Kasumi-1 (cell line): Measurements from ENCODE around the gene CMIP.

Source experiments
- DNase-seq, 2 experiments: peaks; one replicate each; lab custom pipeline; 2025; lab: John Stamatoyannopoulos, UW

The CMIP gene

DNA sequence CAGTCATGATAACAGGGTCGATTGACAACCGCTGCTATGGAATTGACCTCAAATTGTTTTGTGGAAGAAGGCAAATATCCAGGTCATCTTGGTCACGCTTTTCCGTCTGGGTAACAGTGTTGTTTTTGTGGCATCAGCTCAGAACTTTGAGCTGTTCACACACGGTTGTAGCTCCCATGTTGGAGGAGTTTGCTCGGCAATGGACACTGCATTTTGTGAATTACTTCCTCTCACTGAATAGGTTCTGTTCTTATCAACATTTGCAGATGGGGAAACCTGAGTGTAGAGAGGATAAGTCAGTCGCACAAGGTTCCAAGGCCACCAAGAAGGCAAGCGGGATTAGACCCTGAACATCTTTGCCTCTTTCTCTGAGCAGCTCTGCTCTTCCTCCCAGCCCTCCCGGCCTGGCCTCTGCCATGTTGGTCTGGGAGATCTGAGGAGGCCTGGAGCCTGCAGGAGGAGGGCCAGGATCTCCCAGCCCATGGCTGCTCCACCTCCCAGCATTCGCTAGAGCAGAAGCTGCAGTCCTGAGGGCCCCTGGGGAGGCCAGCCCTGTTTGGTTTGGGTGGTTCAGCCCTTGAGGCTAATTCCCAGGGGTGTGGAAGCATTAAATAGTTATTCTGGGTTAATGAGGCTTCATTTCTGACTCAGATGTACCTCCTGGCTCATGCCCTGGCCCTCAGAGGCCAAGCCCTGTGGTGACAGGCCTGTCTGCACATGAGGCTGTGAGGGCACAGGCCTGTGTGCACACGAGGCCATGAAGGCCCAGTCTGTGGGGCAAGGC, 180.3 kb downstream of the CMIP start:
- no peak for DNase-seq

DNA sequence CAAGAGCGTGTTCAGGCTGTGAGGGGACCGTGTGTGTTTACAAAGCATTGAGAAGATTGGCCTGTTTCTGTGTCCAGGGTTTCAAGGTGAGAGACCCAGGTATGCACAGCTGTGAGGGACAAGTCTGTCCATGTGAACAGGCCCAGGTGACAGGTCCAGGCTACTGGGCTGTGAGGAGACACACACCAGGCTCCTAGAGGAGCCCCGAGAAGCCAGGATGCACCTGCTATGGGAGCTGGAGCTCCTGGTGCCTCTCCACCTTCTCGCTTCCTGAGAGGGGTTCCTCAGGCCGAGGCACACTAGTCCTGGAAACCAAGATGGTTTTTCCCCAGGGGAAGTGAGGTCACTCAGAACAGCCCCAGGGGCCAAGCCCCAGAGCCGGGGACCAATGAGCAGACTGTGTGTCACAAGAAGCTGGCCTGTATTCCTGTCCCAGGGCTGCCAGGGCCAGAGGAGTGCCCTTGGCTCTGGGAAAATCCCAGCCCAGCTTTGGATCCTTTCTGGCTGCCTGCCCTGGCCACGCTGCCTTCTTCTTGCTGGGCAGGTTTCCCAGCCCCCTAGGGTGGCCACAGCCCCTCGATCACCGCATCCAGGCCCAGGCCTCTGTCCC, 181.0 kb downstream of the CMIP start:
- no peak for DNase-seq

DNA sequence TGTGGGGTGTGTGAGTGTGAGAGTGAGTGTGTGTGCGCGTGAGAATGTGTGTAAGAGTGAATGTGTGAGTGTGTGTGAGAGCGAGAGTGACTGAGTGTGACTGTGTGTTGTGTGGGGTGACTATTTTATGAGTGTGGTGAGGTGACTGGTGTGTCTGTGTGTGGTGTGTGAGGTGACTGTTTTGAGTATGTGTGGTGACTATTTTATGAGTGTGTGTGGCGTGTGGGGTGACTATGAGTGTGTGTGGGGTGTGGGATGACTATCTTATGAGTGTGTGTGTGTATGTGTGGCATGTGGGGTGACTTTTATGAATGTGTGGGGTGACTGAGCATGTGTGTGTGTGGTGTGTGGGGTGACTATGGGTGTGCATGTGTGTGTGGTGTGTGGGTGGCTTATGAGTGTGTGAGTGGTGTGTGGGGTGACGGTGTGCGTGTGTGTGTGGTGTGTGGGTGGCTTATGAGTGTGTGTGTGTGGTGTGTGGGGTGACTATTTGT, 181.6 kb downstream of the CMIP start:
- no peak for DNase-seq

DNA sequence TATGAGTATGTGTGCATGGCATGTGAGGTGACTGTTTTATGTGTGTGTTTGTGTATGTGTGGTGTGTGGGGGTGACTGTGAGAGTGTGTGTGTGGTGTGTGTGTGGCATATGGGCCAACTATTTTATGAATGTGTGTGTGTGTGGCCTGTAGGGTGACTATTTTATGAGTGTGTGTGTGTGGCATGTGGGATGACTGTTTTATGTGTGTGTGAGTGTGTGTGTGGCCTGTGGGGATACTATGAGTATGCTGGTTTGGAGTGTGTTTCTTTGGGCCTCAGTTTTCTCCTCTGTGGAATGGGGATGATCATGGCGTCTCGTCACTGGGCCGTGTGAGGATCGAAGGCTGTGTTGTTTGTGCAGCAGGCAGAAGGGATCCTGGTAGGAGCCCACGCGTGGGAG, 182.4 kb downstream of the CMIP start:
- DNase-seq, result no peak

DNA sequence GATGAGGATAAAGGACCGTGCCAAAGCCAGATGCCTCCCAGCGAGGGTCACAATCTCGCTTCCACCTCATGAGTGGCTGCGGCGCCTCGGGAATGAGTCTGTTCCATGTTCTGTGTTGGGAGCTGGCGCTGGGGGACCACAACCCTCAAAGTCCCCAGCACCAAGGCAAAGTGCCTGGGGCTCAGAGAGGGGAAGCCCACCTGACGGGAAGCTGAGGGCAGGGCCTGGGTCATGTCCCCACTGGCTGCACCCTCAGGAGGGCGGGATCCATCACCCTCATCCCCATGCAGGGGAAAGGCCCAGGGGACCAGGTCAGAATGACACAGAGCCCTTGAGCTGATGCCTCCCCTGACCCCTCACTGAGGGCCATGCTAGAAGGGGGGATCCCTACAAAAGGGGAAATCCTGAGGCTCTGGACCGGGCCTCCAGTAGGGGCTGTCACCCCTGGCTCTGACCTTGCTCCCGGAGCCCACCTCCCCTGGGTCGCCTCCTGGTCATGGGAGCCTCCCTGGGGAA, 183.2 kb downstream of the CMIP start:
- no peak for DNase-seq

DNA sequence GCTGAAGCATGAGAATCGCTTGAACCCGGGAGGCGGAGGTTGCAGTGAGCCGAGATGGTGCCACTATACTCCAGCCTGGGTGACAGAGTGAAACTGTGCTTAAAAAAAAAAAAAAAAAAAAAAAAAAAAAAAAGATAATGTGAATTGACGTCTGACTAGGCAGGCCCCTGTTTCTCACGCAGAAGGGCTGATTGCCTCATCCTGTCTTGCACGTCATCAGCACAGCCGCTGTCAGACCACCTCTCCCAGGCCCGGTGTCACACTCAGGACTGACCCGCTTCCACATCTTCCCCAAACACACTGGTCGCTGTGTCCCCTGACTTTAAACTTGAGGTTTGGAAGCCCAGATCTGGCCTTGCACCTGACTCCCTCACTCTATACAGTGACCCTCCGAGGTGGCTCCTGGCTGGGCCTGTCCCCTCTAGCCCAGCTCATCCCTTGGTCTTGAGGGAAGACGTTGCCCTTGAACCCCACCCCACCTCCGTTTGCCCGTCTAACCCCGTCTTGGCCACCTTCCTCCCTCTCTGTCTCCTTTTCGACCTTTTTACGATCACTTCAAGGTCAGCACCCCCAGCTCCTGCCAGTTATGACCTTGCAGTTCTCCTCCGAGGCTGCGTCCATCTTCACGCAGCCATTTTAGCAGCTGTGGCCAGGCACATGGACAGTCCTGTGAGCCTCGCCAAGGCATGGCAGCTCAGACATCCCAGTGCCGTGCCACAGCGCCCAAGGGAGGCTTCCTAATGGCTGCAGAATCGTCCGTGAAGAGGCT, 184.6 kb downstream of the CMIP start:
- no peak for DNase-seq

DNA sequence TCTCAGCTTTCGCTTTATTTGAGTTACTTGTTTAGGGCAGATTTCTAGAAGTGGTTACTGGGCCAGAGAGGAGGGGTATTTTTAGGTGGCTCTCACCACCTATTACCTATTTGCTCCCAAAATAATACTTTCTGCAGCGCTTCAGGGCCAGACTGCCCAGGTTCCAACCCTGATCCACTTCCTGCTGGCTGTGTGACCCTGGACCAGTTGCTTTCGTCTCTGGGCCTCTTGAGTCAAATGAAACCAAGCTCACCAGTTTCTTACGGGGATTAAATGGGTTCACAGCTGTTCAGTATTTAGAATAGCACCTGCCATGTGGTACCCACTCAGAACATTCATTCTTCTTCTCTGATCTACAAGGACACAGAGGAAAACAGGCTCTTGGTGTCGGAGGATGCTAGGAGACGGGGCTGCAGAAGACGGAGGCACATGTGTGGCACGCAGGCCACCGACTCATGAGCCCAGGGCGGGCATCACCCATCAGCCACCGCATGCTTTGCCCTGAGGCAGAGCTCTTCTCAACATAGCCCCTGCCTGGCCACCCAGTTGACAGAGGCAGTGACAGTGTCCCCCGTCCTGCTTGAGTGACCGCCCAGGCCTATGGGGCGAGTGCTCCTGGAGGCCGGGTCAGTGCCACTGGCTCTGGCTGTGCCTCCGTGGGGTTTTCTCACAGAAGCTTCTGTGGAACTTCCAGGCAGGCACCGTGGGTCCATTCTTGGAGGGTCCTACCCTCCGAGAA, 185.5 kb downstream of the CMIP start:
- no peak for DNase-seq

DNA sequence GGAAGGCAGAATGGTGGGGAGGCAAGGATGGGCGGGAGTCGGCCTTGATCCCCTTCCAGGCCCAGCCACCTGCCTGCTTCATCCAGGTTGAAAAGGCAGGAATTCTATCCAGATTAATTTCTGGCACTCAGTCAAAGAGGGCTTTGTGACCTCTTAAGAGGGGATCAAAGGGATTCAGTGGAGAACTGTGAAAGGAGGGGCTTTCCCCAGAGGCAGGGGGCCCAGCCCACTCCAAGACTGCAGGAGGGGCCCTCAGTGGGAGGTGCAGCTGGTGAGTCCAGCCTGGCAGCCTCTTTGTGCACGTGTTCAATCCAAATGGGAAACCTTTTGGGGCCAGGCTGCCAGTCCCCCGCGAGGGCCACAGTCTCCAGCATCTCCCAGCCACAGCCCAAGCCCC, 186.0 kb downstream of the CMIP start:
- no peak for DNase-seq

DNA sequence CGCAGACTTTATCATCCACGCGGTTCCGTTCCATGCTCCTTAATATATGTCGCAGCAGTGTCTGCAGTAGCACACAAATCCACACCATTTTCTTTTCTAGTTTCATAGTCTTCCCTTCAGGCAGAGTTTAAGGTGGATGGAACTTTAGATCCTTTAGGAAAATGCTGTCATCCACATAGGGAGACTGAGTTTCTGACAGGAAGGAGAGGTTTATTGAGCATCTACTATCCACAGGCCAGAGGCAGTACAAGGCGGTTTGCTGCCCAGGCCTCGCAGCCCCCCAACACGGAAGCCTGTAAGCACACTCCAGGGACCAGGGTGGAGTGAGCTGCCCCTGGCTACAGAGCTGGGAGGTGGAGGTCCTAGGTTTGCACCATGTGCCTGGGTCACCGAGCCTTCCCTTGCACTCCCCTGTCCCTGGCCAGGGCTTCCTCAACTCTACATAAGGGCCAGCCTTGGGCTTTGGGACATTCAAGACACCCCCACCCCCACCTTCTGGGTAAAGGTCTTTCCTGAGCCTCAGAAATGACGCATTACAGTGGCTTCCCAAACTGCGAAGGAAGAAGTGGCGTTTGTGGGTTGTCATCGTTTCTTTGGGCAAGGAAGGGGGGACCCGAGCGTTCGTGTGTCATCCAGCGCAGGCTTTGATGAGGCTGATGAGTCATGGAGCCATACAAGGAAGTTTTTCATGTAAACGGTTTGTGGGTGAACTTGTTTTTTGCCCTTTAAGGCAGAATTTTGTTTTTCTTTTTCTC, 188.0 kb downstream of the CMIP start:
- peak; percentile 92 to 93 for DNase-seq

DNA sequence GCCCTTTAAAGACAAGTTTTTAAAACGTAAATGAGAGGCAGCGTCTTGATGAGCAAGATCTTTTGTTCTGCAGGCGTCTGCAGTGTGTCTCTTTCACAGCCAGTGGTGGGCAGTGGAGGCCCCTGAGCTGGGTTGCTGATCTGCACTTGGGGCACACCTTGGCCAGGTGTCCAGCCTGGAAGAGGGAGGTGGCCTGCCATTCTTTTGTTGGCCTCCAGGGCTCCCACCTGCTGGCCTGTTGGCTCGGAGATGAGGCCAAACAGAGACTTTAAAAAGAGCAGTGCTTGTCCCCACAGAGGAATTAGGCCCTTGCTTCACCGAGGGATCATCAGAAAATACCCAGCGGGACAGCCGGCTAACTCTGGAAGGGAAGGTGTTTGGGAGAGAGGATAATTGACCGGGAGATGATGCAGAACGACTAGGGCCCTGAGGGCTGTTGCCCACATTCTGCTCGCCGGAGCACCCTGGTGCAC, 188.6 kb downstream of the CMIP start:
- DNase-seq, result no peak

DNA sequence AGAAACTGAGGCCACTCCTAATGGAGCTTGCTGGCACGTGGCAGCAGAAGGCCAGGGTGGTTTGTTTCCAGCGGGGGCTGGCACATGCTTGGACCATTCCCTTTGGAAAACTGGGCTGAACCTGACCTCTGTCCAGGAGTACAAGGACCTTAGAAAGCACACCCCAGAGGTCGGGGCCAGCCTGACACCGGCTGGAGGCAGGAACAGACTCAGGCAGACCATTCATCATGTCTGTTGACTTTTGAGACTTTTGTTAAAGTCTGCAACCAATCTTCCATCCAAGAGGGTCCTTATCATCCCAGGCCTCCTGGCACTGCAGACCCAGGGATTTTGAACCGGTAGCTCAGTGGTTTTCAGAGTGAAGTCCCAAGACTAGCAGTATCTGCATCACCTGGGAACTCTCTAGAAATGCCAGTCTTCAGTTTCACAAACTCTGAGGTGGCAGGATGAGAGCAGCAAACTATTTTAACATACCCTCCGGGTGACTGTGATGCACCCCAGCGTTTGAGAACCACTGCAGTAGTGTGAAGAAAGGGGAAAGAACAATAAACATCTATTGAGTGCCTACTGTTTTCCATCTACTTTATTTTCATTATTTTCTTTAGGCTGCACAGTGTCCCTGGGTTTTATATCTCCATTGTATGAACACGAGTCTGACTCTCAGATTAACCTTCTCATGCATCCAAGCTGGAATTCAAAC, 189.2 kb downstream of the CMIP start:
- DNase-seq, result no peak

DNA sequence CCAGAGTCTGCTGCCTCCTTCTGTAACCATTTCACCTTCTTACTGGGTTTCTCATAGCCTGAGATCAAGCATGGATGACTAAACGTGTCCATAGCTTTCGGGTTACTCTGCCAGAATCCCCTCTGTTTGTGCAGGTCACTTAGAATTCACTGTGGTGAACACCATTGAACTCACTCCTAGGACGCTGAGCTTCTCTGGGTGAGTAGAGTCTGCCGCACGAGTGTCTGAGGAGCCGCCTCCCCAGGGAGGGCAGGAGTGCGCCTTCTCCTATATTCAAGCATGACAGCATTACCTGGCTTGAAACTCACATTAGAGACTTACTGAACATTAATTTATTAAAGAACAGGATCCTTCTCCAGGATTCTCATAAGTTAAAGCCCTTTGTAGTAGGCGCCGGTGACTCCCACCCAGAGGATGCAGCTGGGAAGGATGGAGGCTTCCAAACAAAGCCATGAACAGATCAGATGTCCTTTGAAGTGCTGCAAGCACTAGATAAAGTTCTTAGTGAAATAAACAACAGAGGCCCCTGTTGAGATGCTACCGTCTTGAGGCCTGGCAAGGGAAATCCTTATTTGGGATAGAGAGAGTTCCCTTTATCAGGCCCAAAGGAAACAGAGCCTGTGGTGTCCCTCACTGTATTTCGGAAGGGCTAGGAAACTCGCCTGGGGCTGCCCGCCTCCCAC, 189.9 kb downstream of the CMIP start:
- DNase-seq, result peak; percentile 70 to 82

DNA sequence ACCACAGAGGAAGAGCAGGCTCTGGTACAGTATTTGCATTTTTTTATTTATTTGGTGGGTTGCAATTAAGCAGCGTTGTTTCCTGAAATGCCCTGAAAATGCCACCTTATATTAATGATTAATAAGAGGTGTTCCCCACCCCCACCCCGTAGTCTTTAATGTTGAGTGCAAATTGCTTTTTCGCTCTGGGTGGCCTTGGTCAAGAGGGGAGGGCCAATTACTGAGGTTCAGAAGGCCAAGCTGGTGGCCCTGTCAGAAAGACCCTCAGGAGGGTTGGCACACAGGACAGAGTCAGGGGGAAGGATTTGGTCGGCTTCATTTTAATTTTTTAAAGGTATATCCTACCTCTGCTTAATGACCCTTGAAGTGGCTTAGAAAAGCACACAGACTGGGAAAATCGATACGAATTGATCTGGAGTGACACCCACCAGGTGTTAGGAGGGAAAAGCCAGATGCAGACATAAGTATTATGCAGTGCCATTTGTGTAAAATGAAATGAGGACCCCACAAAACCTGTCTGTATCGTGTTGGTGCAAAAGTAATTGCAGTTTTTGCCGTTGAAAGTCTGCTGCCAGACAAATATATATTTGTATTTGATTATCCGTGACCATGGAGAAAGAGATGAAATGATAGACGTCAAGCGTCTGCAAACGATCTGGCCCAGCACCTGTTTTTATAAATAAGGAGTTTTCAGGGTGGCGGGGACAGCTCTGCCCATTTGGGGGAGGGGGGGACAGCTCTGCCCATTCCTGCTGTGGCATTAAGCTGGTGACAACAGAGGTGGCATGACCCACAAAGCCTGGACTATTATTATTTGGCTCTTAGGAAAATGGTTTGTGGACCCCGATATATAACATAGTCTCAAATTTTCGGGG, 190.7 kb downstream of the CMIP start:
- no peak for DNase-seq

DNA sequence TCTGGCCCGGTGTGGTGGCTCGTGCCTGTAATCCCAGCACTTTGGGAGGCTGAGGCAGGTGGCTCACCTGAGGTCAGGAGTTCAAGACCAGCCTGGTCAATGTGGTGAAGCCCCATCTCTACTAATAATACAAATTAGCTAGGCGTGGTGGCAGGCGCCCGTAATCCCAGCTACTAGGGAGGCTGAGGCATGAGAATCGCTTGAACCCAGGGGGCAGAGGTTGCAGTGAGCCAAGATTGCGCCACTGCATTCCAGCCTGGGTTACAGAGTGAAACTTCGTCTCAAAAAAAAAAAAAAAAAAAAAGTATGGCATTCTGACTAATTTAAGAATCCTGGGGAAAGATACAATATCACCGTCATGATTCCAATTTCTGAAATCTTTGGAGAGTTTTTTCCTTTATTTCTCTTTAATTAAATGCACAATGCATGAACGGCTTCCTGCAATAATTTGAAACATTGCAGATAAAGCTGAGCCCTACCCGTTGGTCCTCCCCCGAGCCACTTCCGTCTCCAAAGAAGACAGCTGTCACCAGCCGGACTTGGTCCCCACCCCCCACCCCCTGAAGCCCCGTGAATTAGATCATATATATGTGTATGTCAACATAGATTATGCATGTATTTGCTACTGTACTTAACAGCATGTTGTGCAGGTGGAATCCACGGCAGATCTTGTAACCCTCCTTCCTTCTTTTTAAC, 191.8 kb downstream of the CMIP start:
- peak; percentile 53 to 59 for DNase-seq

DNA sequence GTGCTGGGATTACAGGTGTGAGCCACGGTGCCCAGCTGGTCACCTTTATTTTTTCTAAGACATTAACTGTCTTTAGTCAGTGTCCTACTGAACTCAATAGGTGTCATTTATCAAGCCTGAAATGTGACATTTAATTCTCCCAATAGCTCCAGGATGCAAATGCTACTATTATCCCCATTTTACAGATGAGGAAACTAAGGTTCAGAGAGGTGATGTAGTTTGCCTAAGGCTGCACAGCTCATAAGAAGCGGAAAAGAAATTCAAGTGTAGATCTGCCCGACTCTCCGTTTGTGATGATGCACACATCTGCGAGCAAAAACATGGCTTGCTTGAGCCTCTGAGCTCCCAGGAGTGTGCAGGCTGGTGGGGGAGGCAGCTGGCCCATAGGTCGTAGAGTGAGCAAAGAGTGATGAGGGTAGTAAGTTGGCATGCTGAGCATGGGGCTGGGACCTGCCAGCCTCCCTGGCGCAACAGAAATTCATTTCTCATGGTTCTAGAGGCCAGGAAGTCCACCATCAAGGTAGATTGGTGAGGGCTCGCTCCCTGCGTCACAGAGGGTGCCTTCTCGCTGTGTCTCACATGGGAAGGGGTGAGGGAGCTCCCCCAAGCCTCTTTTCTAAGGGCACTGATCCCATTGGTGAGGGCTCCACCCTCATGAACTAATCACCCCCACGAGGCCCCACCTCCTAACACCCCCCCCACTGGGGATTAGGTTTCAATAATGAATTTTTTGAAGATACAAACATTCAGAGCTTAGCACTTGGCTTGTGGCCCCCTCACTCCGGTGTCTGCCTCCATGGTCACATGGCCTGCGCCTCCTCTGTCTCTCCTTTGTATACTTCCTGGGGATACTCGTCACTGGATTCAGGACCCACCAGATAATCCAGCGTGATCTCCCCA, 193.0 kb downstream of the CMIP start:
- DNase-seq, result no peak

DNA sequence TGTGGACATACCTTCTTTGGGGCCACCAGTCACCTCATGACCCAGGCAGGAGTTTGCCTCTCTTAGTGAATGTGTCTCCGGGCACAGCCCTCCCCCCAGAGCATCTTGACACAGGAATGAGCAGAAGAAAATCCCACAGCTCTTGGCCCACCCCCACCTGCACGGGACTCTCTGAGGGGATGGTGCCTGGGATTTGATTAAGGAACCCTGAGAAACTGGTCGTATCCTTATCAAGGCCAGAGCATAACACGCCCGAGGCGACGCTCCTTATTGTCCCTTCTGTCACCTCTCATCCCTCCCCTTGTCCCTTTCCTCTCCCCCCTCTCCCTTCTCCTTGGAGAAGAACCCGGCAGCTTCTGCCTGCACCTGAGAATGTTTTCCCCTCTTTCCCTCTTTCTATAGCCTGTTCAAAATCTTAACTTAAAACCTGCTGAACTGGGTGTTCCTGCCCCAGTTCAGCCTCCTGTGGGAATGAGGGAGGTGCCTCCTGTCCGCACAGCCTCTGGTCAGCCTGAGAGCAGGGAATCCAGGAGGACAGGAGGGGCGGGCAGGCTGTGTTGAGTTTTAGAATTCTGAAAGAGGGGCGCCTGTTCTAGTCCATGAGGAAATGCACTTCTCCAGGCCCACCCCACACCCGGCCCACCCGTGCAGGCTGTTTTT, 193.8 kb downstream of the CMIP start:
- no peak for DNase-seq

DNA sequence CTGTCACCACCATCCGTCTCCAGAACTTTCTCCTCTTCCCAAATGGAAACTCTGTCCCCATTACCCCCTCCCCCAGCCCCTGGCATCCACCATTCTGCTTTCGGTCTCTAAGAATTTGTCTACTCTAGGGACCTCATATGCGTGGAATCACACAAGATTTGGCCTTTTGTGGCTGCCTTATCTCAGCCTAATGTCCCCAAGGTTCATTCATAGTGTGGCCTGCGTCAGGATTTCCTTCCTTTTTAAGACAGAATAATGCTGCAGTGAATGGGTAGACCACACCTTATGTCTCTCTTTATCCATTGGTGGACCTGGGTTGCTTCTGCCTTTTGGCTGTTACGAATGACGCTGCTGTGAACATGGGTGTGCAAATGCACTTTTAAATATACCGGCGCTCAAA, 194.7 kb downstream of the CMIP start:
- no peak for DNase-seq
